Ovary (tissue), 3 donors: ENCODE results near the gene NUDT11.

Source experiments
- EP300 ChIP-seq: sonication (generic); formaldehyde crosslinking; IDR thresholded peaks from one replicate; pipeline ENCODE4 v1.6.1; 2017; ENCODE audit warnings: antibody characterized with exemption
- POLR2A ChIP-seq: fragments of 450-650 bp; IDR thresholded peaks from one replicate; pipeline ENCODE4 v1.6.1; 2017; ENCODE audit warnings: antibody characterized with exemption, mild to moderate bottlenecking, moderate library complexity
- TF ChIP-seq, protein P1 (sequence below), 3 donors: fragments of 450-650 bp in 2 of 3; fragments of 200-600 bp in 1 of 3; IDR thresholded peaks; one replicate each; pipeline versions ENCODE4 v1.5.1 to v1.8.0; 2016 to 2022; ENCODE audit warnings: antibody characterized with exemption in 3 of 3, mild to moderate bottlenecking in 1 of 3
- donor health status: DM: no; HTN: no; CAD: no.

- TF ChIP-seq, protein P1, sequence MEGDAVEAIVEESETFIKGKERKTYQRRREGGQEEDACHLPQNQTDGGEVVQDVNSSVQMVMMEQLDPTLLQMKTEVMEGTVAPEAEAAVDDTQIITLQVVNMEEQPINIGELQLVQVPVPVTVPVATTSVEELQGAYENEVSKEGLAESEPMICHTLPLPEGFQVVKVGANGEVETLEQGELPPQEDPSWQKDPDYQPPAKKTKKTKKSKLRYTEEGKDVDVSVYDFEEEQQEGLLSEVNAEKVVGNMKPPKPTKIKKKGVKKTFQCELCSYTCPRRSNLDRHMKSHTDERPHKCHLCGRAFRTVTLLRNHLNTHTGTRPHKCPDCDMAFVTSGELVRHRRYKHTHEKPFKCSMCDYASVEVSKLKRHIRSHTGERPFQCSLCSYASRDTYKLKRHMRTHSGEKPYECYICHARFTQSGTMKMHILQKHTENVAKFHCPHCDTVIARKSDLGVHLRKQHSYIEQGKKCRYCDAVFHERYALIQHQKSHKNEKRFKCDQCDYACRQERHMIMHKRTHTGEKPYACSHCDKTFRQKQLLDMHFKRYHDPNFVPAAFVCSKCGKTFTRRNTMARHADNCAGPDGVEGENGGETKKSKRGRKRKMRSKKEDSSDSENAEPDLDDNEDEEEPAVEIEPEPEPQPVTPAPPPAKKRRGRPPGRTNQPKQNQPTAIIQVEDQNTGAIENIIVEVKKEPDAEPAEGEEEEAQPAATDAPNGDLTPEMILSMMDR (IDR thresholded peaks at IDR 0.05), result no peak
- TF ChIP-seq POLR2A (no peak), EP300 (no peak)
These were observed 33.1 kb downstream of the NUDT11 start for GRCh38 chrX:51463322-51463721.
